ENCODE measurements around the gene GNG4. TPM values are rescaled to one million over a fixed set of nuclear protein-coding genes. Genes with fewer than 3 reads are reported as not detected.

The GNG4 gene
- under 1 TPM; 0.18 TPM for total RNA-seq

DNA sequence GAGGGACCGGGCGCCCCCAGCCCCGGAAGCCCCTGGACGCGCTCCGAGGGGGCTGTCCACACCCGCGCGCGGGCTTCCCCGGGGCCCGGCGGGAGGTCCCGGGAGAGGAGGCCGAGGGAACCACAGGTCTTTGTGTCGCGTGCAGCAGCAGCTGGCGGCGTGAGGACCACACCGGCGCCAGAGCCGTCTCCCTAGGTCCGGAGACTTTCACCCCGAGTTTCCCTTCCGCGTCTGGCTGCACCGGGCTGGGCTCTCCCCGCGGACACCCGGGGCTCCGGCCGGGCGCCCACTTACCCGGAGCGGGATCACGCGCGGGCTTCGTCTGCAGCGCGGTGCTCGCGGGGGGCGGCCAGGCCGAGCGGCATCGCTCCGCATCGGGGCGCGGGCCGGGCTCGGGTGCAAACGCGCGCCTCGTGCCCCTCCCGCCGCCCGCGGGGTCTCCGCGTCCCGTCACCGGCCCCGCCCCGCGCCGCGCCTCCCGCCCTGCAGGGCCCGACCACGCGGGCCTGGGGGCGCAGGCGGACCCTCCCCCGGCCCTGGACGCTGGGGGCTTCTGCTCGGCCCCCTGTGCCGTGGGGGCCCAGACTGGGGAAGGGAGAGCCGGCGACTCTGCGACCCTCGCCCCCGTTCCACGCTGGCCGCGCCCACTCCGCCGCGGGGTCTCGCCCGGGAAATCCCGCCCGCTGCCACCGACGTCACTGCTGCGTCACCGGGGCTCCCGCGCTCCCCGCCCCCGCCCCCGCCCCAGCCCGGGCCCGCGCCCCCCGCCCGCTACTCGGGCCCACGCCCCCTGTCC is at the start of gene GNG4:
Gene GNG4 (minus strand): TSS at position 417 of the 796 bp plus-strand sequence. CDS start 65,946 bp downstream, outside the sequence.
- POLR2A ChIA-PET, result interaction anchor here (1.1 to 2.4 kb wide), 2 partner anchors 9 to 16 kb away, joined by 3 to 6 read pairs; no protein-coding TSS in a partner anchor
- no peak within 1 kb of the TSS for H3K27ac Mint-ChIP-seq
- H3K27me3 Mint-ChIP-seq, result peaks cover 70% of the 10 kb centered on the region
- H3K4me3 Mint-ChIP-seq, result peak within 1 kb of the TSS; percentile 70
- no peaks in the 10 kb centered on the region for H3K9me3 Mint-ChIP-seq
- CTCF ChIA-PET, result interaction anchor here (0.7 kb wide), 1 partner anchor 135 kb away, joined by 6 read pairs; no protein-coding TSS in a partner anchor
- peaks cover 22% of the 10 kb centered on the region for H3K4me1 Mint-ChIP-seq
- H3K36me3 Mint-ChIP-seq (ENCODE audit: low read depth), result peaks cover 7% of the 10 kb centered on the region
- DNase-seq, result no peak

DNA sequence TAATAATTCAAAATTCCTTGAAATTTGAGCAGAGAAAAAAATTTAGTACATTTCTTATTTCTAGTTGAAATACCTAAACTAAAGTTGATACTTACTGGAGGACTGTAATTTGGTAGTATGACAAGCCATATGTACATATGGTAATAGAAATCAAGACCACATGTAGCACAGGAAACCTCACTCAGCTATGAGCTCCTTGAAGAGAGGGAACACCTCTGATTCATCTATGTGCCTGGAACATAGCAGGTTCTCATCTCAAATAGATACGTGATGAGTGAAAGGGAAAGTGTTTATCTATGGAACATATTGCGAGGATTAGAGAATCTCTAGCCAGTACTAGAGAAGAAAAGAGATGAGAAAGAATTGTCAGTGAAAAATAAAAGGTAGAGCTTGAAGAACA is 47.9 kb upstream of the GNG4 start:
- Mint-ChIP-seq H3K27ac (no peak overlapping the region), H3K4me3 (no peak overlapping the region), H3K4me1 (peaks cover 7% of the 10 kb centered on the region), H3K27me3 (no peaks in the 10 kb centered on the region), H3K36me3 (ENCODE audit: low read depth) (peaks cover 40% of the 10 kb centered on the region), H3K9me3 (no peaks in the 10 kb centered on the region)
- ChIA-PET CTCF (no interaction called here), POLR2A (interaction anchor here (0.9 kb wide), 1 partner anchor 16 kb away, joined by 3 read pairs; no protein-coding TSS in a partner anchor)
- no peak for DNase-seq

DNA sequence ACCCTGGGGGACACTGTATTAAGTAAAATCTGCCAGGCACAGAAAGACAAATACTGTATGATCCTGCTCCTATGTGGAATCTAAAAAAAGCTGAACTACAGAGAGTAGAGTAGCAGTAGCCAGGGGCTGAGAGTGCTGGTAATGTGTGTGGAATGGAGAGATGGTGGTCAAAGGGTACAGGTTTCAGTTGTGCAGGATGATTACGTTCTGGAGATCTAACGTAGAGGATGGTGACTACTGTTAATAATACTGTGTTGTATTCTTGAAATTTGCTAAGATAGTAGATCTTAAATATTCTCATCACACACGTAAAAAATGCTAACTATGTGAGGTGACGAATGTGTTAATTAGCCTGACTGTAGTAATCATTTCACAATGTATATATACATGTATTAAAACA is 39.8 kb upstream of the GNG4 start:
- no peak for DNase-seq
- CTCF ChIA-PET, result interaction anchor here (1.5 kb wide), 1 partner anchor 282 kb away, joined by 4 read pairs; no protein-coding TSS in a partner anchor
- H3K36me3 Mint-ChIP-seq (ENCODE audit: low read depth), result peaks cover 17% of the 10 kb centered on the region
- H3K4me1 Mint-ChIP-seq, result no peaks in the 10 kb centered on the region
- H3K9me3 Mint-ChIP-seq, result no peaks in the 10 kb centered on the region
- H3K4me3 Mint-ChIP-seq, result no peak overlapping the region
- H3K27ac Mint-ChIP-seq, result no peak overlapping the region
- no peaks in the 10 kb centered on the region for H3K27me3 Mint-ChIP-seq
- POLR2A ChIA-PET, result no interaction called here

DNA sequence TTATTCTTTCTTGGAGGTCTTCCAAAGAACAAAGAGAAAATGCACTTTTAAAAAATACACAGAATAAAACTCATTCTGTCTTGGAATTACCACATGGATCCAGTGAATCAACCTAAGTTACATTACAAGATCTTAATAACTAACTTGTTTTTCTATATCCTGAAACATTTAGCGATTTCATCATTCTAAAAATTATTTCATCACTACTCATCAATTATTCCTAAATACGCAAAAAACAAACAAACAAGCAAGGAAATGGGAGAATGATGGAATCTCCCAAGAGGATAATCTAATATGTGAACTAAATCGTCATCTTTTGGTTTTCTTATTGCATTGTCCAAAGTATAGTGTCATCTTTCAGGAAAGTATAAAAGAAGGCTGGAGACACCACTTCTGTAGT is 38.5 kb upstream of the GNG4 start:
- H3K27me3 Mint-ChIP-seq, result no peaks in the 10 kb centered on the region
- CTCF ChIA-PET, result interaction anchor here (0.6 kb wide), 1 partner anchor 32 kb away, joined by 5 read pairs; no protein-coding TSS in a partner anchor
- POLR2A ChIA-PET, result no interaction called here
- H3K9me3 Mint-ChIP-seq, result no peaks in the 10 kb centered on the region
- no peaks in the 10 kb centered on the region for H3K4me1 Mint-ChIP-seq
- peaks cover 17% of the 10 kb centered on the region for H3K36me3 Mint-ChIP-seq (ENCODE audit: low read depth)
- H3K4me3 Mint-ChIP-seq, result no peak overlapping the region
- no peak overlapping the region for H3K27ac Mint-ChIP-seq
- DNase-seq, result no peak

DNA sequence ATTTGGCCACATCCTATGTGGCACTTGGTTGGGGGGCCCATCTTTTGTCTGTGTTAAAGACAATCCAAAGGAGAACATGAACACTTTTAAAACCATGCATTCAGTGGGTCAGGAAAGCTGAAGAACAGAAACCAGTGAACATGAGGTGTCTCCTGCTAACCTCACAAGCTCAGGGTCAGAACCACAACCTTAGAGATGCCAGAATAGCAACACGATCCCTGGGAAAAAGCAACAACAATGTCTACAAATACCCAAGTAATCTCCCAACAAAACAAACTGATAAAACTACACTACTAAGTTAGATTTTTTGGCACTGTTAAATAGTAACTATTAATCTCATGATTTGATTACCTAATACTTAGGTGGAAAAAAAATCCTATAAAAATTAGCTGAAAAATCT is 34.1 kb upstream of the GNG4 start:
- Mint-ChIP-seq H3K27ac (no peak overlapping the region), H3K27me3 (no peaks in the 10 kb centered on the region), H3K9me3 (no peaks in the 10 kb centered on the region), H3K4me1 (no peaks in the 10 kb centered on the region), H3K4me3 (no peak overlapping the region), H3K36me3 (ENCODE audit: low read depth) (peaks cover 22% of the 10 kb centered on the region)
- ChIA-PET POLR2A (no interaction called here), CTCF (interaction anchor here (0.7 kb wide), 1 partner anchor 12 kb away, joined by 4 read pairs; no protein-coding TSS in a partner anchor)
- DNase-seq, result no peak

DNA sequence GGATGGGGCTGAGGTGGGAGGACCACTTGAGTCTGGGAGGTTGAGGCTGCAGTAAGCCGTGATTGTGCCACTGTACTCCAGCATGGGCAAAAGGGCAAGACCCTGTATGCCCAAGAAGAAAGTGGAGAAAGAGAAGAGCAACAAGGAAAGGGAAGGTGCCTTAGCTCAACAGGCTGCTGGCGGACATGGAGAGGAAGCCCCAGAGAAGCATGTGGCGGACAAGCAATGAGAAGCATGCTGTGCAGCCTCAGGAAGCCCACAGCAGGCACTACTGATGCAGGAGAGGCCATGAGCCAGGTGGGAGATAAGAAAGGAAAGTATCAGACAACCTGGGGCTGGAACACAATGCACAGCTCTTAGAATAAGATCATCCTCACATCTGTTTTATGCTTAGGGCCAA is 32.6 kb upstream of the GNG4 start:
- ChIA-PET CTCF (no interaction called here), POLR2A (no interaction called here)
- Mint-ChIP-seq H3K27ac (no peak overlapping the region), H3K4me3 (no peak overlapping the region), H3K36me3 (ENCODE audit: low read depth) (peaks cover 22% of the 10 kb centered on the region), H3K9me3 (no peaks in the 10 kb centered on the region), H3K4me1 (no peaks in the 10 kb centered on the region), H3K27me3 (no peaks in the 10 kb centered on the region)
- no peak for DNase-seq

DNA sequence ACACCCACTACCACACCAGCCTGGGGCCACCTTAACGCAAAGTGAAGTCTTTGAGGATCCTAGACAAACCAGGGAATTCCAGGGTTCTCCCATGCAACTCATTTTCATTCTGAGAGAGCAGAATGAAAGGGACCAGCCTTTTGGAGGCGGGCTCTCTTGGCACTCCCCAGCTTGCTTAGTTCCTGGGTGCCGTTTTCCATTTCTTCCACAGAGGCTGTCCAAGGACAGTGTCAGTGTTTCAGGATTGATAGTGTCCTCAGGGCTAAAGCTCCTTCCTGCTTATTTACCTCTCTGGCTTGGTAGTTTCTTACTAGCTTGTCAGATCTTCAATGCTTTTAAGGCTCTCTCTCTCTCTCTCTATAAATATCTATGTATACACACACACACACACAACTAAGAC is 30.1 kb upstream of the GNG4 start:
- Mint-ChIP-seq H3K27ac (no peak overlapping the region), H3K36me3 (ENCODE audit: low read depth) (peaks cover 38% of the 10 kb centered on the region), H3K27me3 (no peaks in the 10 kb centered on the region), H3K4me1 (peaks cover 5% of the 10 kb centered on the region), H3K4me3 (no peak overlapping the region), H3K9me3 (peaks cover 11% of the 10 kb centered on the region)
- ChIA-PET POLR2A (no interaction called here), CTCF (no interaction called here)
- DNase-seq, result no peak

DNA sequence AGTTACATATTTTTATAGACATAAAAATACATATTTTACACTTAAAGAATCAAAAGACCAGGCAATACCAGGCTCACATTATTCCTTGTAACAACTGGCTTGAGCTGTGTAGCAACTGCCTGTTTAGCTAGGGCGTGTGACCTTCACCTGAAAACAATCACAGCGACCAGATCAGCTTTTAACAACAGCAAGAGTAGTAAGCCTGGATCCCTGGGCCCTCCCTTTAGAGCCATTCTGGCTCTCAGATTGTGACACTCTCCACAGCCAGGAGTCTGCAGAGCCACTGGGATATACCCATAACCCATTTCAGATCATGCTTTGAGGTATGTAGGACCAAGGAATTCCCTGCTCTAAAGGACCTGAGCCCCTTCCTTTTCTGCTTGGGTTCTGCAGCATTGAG is 29.4 kb upstream of the GNG4 start:
- Mint-ChIP-seq H3K36me3 (ENCODE audit: low read depth) (peaks cover 44% of the 10 kb centered on the region), H3K4me1 (peaks cover 5% of the 10 kb centered on the region), H3K27me3 (no peaks in the 10 kb centered on the region), H3K27ac (no peak overlapping the region), H3K4me3 (no peak overlapping the region), H3K9me3 (peaks cover 16% of the 10 kb centered on the region)
- ChIA-PET CTCF (no interaction called here), POLR2A (no interaction called here)
- DNase-seq, result no peak

DNA sequence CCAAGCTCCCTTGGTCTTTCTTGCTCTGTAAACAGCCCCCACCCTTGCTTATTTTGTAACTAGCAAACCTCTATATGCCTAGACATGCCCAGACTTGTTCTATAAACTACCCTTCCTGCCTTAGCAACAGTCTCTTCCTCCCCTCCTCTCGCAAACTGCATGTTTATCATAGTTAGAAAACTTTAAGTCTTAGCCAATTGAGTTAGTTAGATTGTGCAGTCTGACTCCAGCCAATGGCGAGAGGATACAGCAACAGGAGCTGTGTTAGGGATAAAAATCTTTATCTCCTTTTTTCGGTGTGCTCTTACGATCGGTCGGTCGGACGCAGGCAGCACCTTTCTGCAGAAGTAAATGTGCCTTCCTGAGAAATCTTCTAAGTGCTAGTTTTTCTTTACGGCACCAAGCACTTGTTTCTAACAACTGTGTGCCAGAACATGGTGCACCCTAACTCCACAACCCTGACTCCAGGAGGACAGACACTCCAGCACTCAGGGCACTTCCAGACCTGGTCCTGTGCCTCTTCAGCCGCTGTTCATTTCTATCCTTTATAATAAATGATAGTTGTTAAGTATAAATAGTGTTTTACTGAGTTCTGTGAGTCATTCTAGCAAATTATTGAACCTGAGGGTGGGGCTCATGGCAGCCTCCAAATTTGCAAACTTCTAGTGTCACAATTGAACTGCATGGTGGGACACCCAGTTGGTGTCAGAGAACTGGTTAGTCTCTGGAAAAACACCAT is 25.7 kb upstream of the GNG4 start:
- H3K27me3 Mint-ChIP-seq, result no peaks in the 10 kb centered on the region

DNA sequence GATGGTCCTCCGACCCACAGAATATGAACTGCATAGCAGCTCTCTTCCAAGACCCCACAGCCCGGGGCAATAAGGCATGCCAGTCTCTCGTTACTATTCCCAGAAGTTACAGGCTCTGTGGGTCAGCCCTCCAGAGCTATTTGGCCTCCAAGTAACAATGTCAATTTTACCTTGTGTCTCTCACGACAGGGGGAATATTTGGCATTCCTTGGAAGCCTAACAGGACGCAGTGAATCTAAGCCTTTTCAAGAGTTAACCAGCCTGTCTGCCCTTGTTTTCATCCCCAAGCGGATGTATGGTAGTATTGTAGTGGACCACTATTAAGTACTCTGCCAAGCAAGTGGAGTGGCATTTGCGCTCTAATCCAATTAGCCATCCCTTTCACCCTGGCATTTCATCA is 24.4 kb upstream of the GNG4 start:
- no peak overlapping the region for H3K4me3 Mint-ChIP-seq
- DNase-seq, result no peak
- H3K27me3 Mint-ChIP-seq, result no peaks in the 10 kb centered on the region
- POLR2A ChIA-PET, result no interaction called here
- H3K4me1 Mint-ChIP-seq, result peaks cover 5% of the 10 kb centered on the region
- CTCF ChIA-PET, result no interaction called here
- no peak overlapping the region for H3K27ac Mint-ChIP-seq
- peaks cover 57% of the 10 kb centered on the region for H3K9me3 Mint-ChIP-seq
- H3K36me3 Mint-ChIP-seq (ENCODE audit: low read depth), result peaks cover 78% of the 10 kb centered on the region

More for the DNA sequence above, 25.7 kb upstream of the GNG4 start:
- Mint-ChIP-seq H3K9me3 (peaks cover 46% of the 10 kb centered on the region), H3K27ac (peak overlapping the region; percentile 42), H3K4me1 (peaks cover 5% of the 10 kb centered on the region), H3K36me3 (ENCODE audit: low read depth) (peaks cover 65% of the 10 kb centered on the region), H3K4me3 (no peak overlapping the region)
- ChIA-PET POLR2A (no interaction called here), CTCF (no interaction called here)
- DNase-seq, result no peak

DNA sequence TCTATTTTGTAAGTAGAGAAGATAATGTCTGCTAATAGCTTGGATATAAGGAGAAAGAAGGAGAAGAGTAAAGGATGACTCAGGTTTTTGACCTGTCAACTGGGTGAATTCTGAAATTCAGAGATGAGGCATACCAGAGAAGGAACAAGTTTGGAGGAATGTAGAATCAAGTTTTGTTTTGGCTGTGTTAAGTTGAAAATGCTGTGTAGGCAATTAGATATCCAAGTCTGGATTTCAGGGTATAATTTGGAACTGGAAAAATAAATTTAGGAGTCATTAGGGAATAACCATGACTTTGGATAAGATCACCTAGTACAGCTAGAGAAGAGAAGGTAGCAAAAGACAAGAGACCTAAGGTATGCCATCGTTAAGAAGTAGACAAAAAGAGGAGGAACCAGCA is 22.4 kb upstream of the GNG4 start:
- Mint-ChIP-seq H3K4me3 (no peak overlapping the region), H3K27ac (no peak overlapping the region), H3K27me3 (no peaks in the 10 kb centered on the region), H3K36me3 (ENCODE audit: low read depth) (peaks cover 86% of the 10 kb centered on the region), H3K9me3 (peaks cover 57% of the 10 kb centered on the region), H3K4me1 (peaks cover 5% of the 10 kb centered on the region)
- ChIA-PET CTCF (no interaction called here), POLR2A (no interaction called here)
- DNase-seq, result no peak

DNA sequence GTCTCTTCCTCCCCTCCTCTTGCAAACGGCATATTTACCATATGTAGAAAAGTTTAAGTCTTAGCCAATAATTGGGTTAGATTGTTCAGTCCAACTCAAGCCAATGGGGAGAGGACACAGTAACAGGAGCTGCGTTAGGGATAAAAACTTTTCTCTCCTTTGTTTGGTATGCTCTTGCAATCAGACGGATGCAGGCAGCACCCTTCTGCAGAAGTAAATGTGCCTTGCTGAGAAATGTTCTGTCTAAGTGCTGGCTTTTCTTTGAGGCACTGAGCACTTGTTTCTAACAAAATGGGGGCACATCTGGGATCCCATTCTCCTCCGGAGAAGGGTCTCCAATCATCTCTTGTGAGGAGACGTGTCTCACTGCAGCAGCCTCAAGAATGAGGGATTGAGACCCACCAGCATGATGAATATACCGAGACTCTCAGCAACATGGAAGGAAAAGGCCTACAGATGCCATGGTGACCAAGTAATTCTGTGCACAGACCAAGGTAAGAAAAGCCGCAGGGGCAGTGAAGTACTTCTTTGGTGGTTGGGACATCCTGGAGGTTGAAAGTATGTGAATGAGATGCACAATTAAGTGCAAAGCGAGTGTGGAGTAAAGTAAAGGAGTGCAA is 20.7 kb upstream of the GNG4 start:
- CTCF ChIA-PET, result no interaction called here
- POLR2A ChIA-PET, result no interaction called here
- no peak for DNase-seq
- Mint-ChIP-seq H3K4me3 (no peak overlapping the region), H3K27me3 (no peaks in the 10 kb centered on the region), H3K4me1 (peaks cover 5% of the 10 kb centered on the region), H3K36me3 (ENCODE audit: low read depth) (peaks cover 69% of the 10 kb centered on the region), H3K9me3 (peaks cover 51% of the 10 kb centered on the region), H3K27ac (no peak overlapping the region)

DNA sequence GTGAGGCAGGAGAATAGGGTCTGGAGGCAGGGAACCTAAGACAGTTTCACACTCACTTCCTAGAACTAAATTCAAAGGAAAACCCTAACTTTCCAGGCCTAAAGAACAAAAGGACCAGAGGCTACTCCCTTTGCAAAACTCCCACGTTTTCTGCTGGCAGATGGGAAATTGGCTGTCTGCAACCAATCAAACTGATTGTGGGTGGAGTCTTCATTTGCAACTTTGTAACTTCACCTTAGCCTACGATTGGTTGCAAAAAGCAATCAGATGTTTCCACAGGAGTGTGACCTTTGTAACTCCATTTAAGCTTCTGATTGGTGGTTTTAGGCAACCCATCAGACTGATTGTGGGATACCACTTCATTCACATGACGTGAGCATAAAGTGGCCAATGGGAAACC is 19.7 kb upstream of the GNG4 start:
- H3K27me3 Mint-ChIP-seq, result no peaks in the 10 kb centered on the region
- H3K36me3 Mint-ChIP-seq (ENCODE audit: low read depth), result peaks cover 62% of the 10 kb centered on the region
- ChIA-PET CTCF (no interaction called here), POLR2A (no interaction called here)
- no peak overlapping the region for H3K27ac Mint-ChIP-seq
- DNase-seq, result no peak
- H3K4me1 Mint-ChIP-seq, result no peaks in the 10 kb centered on the region
- H3K4me3 Mint-ChIP-seq, result no peak overlapping the region
- peaks cover 42% of the 10 kb centered on the region for H3K9me3 Mint-ChIP-seq
